ENCODE results near the gene ANXA8. TPM values are rescaled to one million over a fixed set of nuclear protein-coding genes. Genes with fewer than 3 reads are reported as not detected.

Gene ANXA8
- total and polyA plus RNA-seq, 8 donors: 0.15 to 2.1 (median 0.59) TPM; not detected in 4

DNA sequence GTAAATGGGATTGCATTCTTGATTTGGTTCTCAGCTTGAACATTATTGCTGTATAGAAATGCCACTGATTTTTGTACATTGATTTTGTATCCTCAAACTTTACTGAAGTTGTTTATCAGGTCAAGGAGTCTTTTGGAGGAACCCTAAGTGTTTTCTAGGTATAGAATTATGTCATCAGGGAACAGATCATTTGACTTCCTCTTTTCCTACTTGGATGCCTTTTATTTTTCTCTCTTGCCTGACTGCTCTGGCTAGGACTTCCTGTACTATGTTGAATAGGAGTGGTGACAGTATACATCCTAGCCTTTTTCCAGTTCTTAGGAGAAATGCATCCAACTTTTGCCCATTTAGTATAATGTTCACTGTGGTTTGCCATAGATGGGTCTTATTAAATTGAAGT lies 48.8 kb downstream of the ANXA8 start:
- Histone ChIP-seq H3K9me3 (no peaks in the 10 kb centered on the region), H3K36me3 (no peaks in the 10 kb centered on the region), H3K4me1 (no peaks in the 10 kb centered on the region), H3K27me3 (no peaks in the 10 kb centered on the region), H3K27ac (no peak overlapping the region), H3K4me3 (no peak overlapping the region)
- ATAC-seq (no peak), DNase-seq (no peak), FAIRE-seq (no peak)
- intact Hi-C loops (cut with DNase I): no loop called here
- TF ChIP-seq, protein P1, sequence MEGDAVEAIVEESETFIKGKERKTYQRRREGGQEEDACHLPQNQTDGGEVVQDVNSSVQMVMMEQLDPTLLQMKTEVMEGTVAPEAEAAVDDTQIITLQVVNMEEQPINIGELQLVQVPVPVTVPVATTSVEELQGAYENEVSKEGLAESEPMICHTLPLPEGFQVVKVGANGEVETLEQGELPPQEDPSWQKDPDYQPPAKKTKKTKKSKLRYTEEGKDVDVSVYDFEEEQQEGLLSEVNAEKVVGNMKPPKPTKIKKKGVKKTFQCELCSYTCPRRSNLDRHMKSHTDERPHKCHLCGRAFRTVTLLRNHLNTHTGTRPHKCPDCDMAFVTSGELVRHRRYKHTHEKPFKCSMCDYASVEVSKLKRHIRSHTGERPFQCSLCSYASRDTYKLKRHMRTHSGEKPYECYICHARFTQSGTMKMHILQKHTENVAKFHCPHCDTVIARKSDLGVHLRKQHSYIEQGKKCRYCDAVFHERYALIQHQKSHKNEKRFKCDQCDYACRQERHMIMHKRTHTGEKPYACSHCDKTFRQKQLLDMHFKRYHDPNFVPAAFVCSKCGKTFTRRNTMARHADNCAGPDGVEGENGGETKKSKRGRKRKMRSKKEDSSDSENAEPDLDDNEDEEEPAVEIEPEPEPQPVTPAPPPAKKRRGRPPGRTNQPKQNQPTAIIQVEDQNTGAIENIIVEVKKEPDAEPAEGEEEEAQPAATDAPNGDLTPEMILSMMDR (IDR thresholded peaks at IDR 0.05): no peak

- H3K4me1 ChIP-seq: no peaks in the 10 kb centered on the region
- H3K9me3 ChIP-seq: no peaks in the 10 kb centered on the region
- FAIRE-seq (no peak), ATAC-seq (no peak), DNase-seq (no peak)
- intact Hi-C loops (cut with DNase I): no loop called here
- no peak overlapping the region for H3K4me3 ChIP-seq
- no peaks in the 10 kb centered on the region for H3K36me3 ChIP-seq
- WGBS, 2 donors: 80 to 87% methylated on average over 4 of the region's 4 CpGs
- TF ChIP-seq, protein P1 (IDR thresholded peaks at IDR 0.05): no peak
- no peaks in the 10 kb centered on the region for H3K27me3 ChIP-seq
- no peak overlapping the region for H3K27ac ChIP-seq
These were observed 58.0 kb downstream of the ANXA8 start for GRCh38 chr10:47425813-47426419.

DNA sequence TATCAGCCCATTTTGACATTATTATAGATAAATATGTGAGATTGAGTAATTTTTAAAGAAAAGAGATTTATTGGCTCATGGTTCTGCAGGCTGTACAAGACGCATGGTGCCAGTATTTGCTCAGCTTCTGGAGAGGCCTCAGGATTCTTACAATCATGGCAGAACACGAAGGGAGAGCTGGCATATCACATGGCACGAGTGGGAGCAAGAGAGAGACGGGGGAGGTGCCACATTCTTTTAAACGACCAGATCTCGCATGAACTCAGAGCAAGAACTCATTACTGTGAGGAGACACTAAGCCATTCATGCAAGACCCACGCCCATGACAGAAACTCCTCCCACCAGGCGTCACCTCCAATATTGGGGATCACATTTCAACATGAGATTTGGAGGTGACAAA lies 59.7 kb downstream of the ANXA8 start:
- Histone ChIP-seq H3K4me1 (no peaks in the 10 kb centered on the region), H3K27ac (no peak overlapping the region), H3K4me3 (no peak overlapping the region), H3K9me3 (no peaks in the 10 kb centered on the region), H3K36me3 (no peaks in the 10 kb centered on the region), H3K27me3 (no peaks in the 10 kb centered on the region)
- ATAC-seq (no peak), FAIRE-seq (no peak), DNase-seq (no peak)
- WGBS, 2 donors: 50 to 51% methylated on average over 8 of the region's 8 CpGs
- TF ChIP-seq, protein P1 (IDR thresholded peaks at IDR 0.05): no peak
- intact Hi-C loops (cut with DNase I): no loop called here

GRCh38 chr10:47423476-47423875 lies 60.4 kb downstream of the ANXA8 start:
- no peaks in the 10 kb centered on the region for H3K9me3 ChIP-seq
- no peaks in the 10 kb centered on the region for H3K27me3 ChIP-seq
- no peaks in the 10 kb centered on the region for H3K4me1 ChIP-seq
- no peak overlapping the region for H3K4me3 ChIP-seq
- intact Hi-C loops (cut with DNase I): no loop called here
- DNase-seq (no peak), ATAC-seq (no peak), FAIRE-seq (no peak)
- 79 to 85% methylated on average over 4 of the region's 4 CpGs for WGBS, 2 donors
- TF ChIP-seq, protein P1 (IDR thresholded peaks at IDR 0.05): no peak
- H3K27ac ChIP-seq: no peak overlapping the region
- no peaks in the 10 kb centered on the region for H3K36me3 ChIP-seq

- no peaks in the 10 kb centered on the region for H3K9me3 ChIP-seq
- FAIRE-seq (no peak), ATAC-seq (no peak), DNase-seq (no peak)
- no peak overlapping the region for H3K27ac ChIP-seq
- no peak overlapping the region for H3K4me3 ChIP-seq
- no peaks in the 10 kb centered on the region for H3K27me3 ChIP-seq
- H3K36me3 ChIP-seq: no peaks in the 10 kb centered on the region
- WGBS, 2 donors: 84 to 90% methylated on average over 7 of the region's 7 CpGs
- no peaks in the 10 kb centered on the region for H3K4me1 ChIP-seq
- TF ChIP-seq, protein P1 (IDR thresholded peaks at IDR 0.05): no peak
- intact Hi-C loops (cut with DNase I): no loop called here
These were observed 62.6 kb downstream of the ANXA8 start for GRCh38 chr10:47421057-47421952.
